HG02852 (cell line): ENCODE measurements around the gene IFITM1.
"Not testable (repeated sequence)": the region's sequence is repeated elsewhere in the genome, so short reads cannot be mapped to it uniquely, and the experiment has no call there.

Experiments used
- ATAC-seq: cut with Tn5 transposase; IDR thresholded peaks from one replicate; pipeline ENCODE4 v1.9.1; 2021; ENCODE audit warnings: mild to moderate bottlenecking, moderate library complexity; ENCODE audit not compliant: unreplicated experiment

Gene IFITM1

DNA sequence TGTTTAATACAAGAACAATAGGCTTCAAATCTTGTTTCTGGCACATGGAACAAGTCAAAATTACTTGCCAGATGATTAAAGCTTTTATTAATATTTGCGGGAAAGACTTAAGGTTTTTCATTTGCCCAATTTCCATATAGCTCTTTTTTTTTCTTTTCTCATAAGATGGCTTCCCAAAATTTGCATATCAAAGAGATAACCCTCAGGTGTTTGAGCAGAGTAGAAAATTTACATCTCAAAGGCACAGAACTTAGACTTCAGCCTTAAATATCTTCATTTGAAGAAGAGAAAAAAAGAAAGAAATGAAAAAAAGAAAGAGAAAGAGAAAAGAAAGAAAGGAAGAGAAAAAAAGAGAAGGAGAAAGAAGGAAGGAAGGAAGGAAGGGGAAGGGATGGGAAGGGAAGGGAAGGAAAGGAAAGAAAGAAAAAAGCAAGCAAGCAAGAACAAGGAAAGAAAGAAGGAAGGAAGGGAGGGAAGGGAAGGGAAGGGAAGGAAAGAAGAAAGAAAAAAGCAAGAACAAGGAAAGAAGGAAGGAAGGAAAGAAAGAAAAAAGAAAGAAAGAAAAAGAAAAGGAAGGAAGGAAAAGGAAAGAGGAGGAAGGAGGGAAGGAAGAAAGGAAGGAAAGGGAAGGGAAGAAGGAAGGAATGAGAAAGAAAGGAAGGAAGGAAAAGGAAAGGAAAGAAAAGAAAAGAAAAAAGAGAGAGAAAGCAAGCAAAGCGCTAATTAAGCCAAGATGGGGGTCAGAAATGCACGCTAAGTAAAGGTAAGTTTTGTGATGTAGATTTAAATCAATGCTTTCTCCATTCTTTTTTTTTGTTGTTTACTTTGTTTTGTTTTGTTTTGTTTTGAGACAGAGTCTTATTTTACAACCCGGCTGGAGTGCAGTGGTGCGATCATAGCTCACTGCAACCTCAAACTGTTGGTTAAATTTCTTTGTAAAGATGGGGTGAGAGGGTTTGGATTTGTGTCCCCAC is 27.0 kb downstream of the IFITM1 start:
- ATAC-seq, result no peak

- no peak for ATAC-seq
Measured at GRCh38 chr11:342328-342727, 28.5 kb downstream of the IFITM1 start.

DNA sequence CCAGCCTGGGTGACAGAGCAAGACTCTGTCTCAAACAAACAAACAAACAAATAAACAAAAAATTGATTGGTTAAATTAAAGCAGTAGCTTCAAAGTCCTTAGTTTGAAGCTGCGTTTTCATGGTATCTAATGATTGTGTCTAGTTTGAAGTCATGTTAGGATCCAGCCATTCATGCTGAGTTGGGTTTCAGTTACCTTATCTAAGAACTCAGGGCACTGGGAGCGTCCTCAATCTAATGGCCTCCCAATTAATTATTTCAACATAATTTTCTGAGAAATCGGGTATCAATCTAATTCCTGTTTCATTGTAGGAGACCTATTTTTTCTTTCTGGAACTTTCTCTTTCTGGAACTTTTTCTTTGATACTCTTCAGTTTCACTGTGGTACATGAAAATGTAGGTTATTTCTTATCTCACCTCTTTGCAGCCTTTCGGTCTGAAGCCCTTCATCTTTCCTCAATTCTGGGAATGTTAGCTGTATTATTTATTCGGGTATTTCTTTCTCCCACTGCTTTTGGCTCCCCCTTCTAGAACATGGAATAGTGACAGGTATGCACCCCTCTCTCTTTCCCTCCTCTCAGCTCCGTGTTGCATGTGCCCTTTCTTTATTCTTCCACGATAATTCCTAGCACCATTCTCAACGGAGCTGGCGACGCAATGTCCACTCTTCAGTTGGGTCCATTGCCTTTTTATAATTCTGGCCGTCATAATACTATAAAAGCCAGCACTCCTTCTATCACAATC is 31.2 kb downstream of the IFITM1 start:
- no peak for ATAC-seq

DNA sequence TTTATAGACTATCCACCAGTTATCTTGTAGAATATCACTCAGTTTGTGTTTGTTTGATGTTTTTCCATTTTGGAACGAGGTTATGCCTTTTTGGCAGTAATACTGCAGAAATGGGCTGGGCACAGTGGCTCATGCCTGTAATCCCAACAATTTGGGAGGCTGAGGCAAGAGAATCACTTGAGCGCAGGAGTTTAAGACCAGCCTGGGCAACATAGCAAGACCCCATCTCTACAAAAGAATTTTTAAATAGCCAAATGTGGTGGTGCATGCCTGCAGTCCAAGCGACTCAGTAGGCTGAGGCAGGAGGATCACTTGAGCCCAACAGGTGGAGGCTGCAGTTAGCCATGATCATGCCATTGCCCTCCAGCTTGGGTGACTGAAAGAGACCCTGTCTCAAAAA is 32.7 kb downstream of the IFITM1 start:
- ATAC-seq, result no peak

- ATAC-seq, result not testable (repeated sequence)
Measured at GRCh38 chr11:349270-349954, 35.6 kb downstream of the IFITM1 start.

DNA sequence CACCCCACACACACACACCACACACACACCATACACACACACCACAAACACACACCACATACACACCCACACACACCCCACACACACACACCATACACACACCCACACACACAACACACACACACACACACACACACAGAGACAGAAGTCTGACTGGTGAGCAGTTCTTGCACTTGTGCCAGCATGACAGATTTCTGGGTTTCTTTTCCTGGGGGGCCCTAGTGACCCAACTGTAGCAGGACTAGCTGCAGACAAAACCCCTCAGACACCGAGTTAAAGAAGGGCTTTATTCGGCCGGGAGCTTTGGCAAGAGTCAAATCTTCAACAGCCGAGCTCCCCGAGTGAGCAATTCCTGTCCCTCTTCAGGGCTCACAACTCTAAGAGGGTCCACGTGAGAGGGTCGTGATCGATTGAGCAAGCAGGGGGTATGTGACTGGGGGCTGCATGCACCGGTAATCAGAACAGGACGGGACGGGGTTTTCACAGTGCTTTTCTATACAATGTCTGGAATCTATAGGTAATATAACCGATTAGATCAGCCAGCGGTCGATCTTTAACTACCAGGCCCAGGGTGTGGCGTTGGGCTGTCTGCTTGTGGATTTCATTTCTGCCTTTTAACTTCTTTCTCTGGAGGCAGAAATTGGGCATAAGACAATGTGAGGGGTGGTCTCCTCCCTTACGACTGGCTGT is 36.3 kb downstream of the IFITM1 start:
- not testable (repeated sequence) for ATAC-seq

DNA sequence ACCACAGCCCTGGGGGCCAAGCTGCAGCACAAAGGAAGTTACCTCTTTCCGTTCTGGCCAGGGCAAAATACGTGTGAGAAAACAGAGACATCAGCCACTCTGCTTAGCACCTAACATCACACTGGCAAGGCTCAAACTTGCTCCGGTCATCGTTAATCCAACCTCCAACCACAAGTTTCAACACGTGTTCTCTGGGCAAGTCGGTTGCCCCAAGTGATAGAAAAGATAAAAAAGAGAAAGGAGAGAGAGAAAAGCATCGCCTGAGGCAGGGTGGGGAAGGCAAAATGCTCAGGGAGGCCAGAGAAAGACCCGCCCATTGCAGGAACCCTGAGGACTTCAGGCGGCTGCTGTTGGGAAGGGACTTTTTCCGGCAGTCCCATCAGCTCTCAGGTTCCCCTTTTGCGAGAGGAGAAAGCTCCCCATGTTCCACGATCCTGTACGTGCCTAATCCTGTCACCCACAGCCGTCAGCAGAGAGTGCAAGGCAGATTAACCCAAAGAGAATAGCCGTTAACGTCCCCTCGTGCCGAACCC is 36.9 kb downstream of the IFITM1 start:
- no peak for ATAC-seq

DNA sequence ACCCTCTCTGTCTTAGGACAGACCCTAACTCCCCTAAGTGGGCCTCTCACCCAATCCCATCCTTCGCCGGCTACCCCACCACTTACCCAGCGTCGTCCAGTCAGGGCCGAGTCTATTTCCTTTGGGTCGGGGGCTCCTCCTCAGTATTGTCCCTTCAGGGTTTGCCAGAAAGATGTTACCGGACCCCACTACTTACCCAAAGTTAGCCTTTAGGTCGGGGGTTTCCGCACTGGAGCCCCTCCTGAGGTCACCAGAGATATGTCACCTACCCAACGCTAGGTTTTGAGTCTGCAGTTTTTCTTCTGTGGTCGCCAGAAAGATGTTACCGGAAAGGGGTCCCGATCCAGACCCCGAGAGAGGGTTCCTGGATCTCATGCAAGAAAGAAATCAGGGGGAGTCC is 37.6 kb downstream of the IFITM1 start:
- no peak for ATAC-seq

DNA sequence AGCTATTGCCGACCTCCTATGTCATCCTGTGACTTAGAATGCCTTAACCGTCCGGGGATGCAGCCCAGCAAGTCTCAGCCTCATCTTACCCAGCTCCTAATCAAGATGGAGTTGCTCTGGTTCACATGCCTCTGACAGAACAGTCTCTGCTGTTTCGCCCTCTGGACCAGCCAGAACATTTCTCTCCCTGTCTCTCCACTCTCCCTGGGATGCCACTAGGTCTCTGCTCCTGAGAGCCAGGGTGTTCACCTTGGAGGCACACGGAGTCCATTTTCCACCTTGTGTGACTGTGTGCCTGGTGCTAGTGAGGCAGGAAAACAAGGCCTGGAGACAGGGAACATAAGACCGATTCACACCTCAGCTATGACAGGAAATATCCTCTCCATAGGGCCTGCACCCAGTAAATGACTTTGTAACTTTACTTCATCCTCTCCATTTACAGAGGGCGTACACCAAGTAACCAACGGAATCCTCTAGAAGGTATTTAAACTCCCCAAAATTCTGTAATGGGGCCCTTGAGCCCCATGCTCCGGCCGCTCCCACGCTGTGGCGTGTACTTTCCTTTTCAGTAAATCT is 38.7 kb downstream of the IFITM1 start:
- ATAC-seq, result no peak

GRCh38 chr11:353179-353873 is 39.5 kb downstream of the IFITM1 start:
- no peak for ATAC-seq

DNA sequence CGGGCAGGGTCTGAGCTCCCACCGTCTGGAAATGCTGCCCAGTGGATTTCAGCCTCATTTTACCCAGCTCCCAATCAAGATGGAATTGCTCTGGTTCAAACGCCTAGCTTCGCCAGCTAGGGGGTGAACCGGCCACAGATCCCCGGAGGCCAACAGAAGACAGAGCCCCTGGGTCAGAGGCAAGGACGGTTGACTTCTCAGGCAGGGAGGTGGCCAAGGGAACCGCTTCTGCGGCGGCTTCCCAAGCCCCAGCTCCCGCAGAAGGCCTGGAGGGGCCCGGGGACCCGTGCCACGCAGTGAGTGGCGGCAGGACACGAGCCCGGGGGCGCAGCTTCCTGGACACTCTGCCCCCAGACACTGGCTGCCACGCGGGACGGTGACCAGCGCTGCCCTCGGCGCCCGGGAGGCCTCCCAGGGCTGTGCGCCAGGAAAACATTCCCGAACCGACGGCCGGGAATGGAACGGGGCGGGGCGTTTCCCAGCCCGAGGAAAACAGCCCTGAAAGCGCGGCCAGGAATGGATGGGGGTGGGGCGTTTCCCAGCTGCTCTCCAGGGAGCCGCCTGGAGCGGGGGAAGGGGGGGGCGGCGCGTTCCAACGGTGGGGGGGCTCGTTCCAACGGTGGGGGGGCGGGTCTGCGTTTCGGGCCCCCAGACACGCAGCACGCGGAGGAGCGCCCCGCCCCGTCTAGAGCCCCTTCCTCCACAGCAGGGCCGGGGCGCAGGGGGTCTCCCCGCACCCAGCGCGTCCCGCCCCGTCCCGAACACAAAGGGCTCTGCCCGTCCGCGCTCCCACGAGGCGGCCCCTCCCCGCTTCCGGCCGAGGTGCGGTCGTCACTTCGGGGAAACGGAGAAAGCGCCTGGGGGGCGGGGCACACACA is 42.0 kb downstream of the IFITM1 start:
- ATAC-seq, result peak; percentile 43

DNA sequence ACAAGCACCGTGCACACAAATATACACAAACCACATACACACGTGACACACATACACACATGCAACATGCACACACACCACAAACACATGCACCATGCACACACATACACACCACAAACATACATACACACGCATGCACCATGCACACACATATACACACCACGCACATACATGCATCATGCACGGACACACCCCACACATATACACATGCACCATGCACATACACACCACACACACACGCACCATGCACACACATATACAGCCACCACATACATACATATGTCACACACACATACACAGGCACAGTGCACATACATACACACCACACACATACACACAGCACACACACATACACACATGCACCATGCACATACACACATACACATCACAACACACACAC is 42.8 kb downstream of the IFITM1 start:
- no peak for ATAC-seq

GRCh38 chr11:357582-357981 is 43.7 kb downstream of the IFITM1 start:
- ATAC-seq, result no peak

DNA sequence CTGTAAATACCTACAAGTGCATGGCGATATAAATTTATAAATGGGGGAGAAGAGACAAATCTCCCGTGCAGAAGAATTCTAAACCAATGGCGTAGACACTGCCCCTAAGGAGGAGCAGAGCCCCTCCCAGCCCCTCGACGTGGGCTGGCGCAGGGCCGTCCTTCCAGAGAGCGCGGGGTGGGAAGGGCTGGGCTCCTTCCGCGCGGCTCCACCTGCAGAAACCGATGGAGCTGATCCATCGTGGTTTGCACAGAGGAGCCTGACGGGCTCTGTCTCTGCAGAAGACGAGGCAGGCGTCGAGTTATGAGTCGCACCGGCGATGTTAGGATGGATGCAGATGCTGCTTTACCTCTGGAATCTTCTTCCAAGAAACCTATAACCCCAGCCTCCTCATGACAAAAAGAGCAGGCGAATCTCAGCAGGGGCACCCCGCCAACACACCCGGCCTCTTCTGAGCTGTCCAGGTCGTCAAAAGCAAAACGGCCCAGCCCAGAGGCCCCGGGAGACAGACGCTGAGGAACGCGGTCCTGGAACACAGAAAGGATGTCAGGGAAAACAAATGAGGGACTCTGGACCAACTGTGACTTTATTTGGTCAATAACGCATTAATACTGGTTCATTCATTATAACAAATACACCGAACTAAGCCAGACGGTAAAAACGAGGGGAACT is 44.4 kb downstream of the IFITM1 start:
- ATAC-seq, result no peak

GRCh38 chr11:359181-359714 is 45.4 kb downstream of the IFITM1 start:
- no peak for ATAC-seq

DNA sequence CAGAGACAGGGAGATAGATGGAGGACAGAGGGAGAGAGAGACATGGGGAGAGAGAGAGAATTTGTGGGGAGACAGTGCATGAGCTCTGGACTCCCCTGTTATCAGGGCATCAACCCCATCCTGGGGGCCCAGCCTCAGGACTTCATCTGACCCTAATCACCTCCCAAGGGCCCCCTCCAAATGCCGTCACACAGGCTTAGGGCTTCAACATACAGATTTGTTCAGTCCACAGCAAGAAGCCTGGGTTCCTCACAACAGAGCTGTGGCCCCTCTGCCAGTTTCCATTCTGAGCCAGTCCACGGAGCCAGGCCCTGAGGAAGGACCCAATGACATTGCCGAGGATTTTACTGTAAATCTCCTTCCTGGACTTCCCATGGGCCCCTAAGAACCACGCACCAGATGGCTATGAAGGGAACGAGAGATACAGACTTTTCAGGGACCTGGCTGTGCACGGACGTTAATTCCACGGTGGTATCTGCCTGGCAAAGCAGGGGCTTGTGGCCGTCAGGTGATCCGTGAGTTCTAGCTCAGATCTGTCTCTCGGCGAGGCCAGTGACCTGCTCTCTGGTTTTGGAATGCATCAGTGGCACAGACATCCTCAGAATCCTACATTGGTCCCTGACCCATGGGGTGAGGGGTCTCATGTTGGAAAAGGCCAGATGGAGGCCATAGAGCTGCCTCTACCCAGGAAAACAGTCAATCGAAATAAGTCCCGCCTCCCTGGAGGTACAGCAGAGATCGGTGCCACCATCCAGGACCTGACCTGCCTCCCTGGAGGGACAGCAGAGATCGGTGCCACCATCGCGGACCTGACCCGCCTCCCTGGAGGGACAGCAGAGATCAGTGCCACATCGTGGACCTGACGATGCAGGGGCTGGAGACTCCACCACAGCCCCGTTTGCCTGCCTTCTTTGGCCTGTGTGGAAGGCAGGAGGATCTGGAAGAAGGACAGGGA is 46.8 kb downstream of the IFITM1 start:
- ATAC-seq, result no peak
